Trophoblast cell (in vitro differentiated cells and primary cell): ENCODE results near the gene DLG2.

Source experiments
- DNase-seq, 2 donors: peaks; one replicate each; pipeline ENCODE4 v3.0.0-alpha.2; 2016
- H2AFZ ChIP-seq: 2 replicates; pipeline ENCODE4 v1.6.1; 2013; ENCODE audit warnings: low read length, moderate library complexity, mild to moderate bottlenecking; ENCODE audit not compliant: insufficient read depth, poor library complexity
- H2AK5ac ChIP-seq: 2 replicates; pipeline ENCODE4 v1.6.1; 2013; ENCODE audit warnings: mild to moderate bottlenecking, low read length
- H2BK120ac ChIP-seq: 2 replicates; pipeline ENCODE4 v1.6.1; 2013; ENCODE audit warnings: low read length, mild to moderate bottlenecking, moderate library complexity; ENCODE audit not compliant: insufficient read depth, poor library complexity
- H2BK12ac ChIP-seq: 2 replicates; pipeline ENCODE4 v1.6.1; 2013; ENCODE audit warnings: mild to moderate bottlenecking, low read length, moderate library complexity
- H2BK5ac ChIP-seq: 2 replicates; pipeline ENCODE4 v1.6.1; 2013; ENCODE audit warnings: low read length, low read depth, moderate library complexity, mild to moderate bottlenecking; ENCODE audit not compliant: poor library complexity
- H3K14ac ChIP-seq: 2 replicates; pipeline ENCODE4 v1.6.1; 2013; ENCODE audit warnings: mild to moderate bottlenecking, low read length
- H3K18ac ChIP-seq: 2 replicates; pipeline ENCODE4 v1.6.1; 2013; ENCODE audit warnings: mild to moderate bottlenecking, low read length
- H3K23ac ChIP-seq: 2 replicates; pipeline ENCODE4 v1.6.1; 2013; ENCODE audit warnings: low read length
- H3K27ac ChIP-seq: 2 replicates; pipeline ENCODE4 v1.5.1; 2013; ENCODE audit warnings: low read depth, mild to moderate bottlenecking, inconsistent platforms, low read length, moderate library complexity
- H3K27me3 ChIP-seq: 2 replicates; pipeline ENCODE4 v1.6.1; 2013; ENCODE audit warnings: inconsistent platforms, mild to moderate bottlenecking, low read length, moderate library complexity; ENCODE audit not compliant: insufficient read depth
- H3K36me3 ChIP-seq, 2 experiments: 1 replicate in 1 of 2; 2 replicates in 1 of 2; pipeline ENCODE4 v1.6.1; 2013; ENCODE audit warnings: low read length in 2 of 2, mild to moderate bottlenecking in 2 of 2, moderate library complexity in 1 of 2; ENCODE audit not compliant: insufficient read depth in 2 of 2, control insufficient read depth in 1 of 2
- H3K4ac ChIP-seq: 2 replicates; pipeline ENCODE4 v1.6.1; 2013; ENCODE audit warnings: low read depth, mild to moderate bottlenecking, low read length, moderate library complexity
- H3K4me1 ChIP-seq, 2 experiments: 1 replicate in 1 of 2; 2 replicates in 1 of 2; pipeline ENCODE4 v1.6.1; 2013; ENCODE audit warnings: low read length in 2 of 2, mild to moderate bottlenecking in 2 of 2, moderate library complexity in 1 of 2; ENCODE audit not compliant: insufficient read depth in 2 of 2, control insufficient read depth in 1 of 2
- H3K4me2 ChIP-seq: 2 replicates; pipeline ENCODE4 v1.6.1; 2013; ENCODE audit warnings: inconsistent platforms, mild to moderate bottlenecking, low read length, moderate library complexity
- H3K4me3 ChIP-seq: 2 replicates; pipeline ENCODE4 v1.5.1; 2013; ENCODE audit warnings: mild to moderate bottlenecking, low read depth, low read length, inconsistent platforms
- H3K79me1 ChIP-seq: one replicate; pipeline ENCODE4 v1.6.1; 2013; ENCODE audit warnings: low read length
- H3K79me2 ChIP-seq: 2 replicates; pipeline ENCODE4 v1.6.1; 2013; ENCODE audit warnings: low read length, mild to moderate bottlenecking; ENCODE audit not compliant: control insufficient read depth, insufficient read depth, poor library complexity
- H3K9ac ChIP-seq: 2 replicates; pipeline ENCODE4 v1.6.1; 2013; ENCODE audit warnings: mild to moderate bottlenecking, low read length
- H3K9me3 ChIP-seq: 2 replicates; pipeline ENCODE4 v1.6.1; 2013; ENCODE audit warnings: low read depth, mild to moderate bottlenecking, control low read depth, inconsistent platforms, low read length; ENCODE audit not compliant: insufficient read depth
- H4K12ac ChIP-seq: 2 replicates; pipeline ENCODE4 v1.6.1; 2013; ENCODE audit warnings: low read depth, mild to moderate bottlenecking, low read length, moderate library complexity
- H4K8ac ChIP-seq: 2 replicates; pipeline ENCODE4 v1.6.1; 2013; ENCODE audit warnings: low read depth, mild to moderate bottlenecking, low read length, moderate library complexity
- H4K91ac ChIP-seq: one replicate; pipeline ENCODE4 v1.6.1; 2013; ENCODE audit warnings: low read depth, mild to moderate bottlenecking, low read length, moderate library complexity
- WGBS: extraction: QIAGEN DNeasy Blood & Tissue Kit; methylation state at CpG from one replicate; pipeline ENCODE4 v1.1.7; 2013; ENCODE audit warnings: missing lambda C conversion rate; ENCODE audit not compliant: insufficient read length, insufficient coverage; ENCODE audit errors: extremely low coverage; 5-methylcytosine and 5-hydroxymethylcytosine counted together

DLG2 gene

DNA sequence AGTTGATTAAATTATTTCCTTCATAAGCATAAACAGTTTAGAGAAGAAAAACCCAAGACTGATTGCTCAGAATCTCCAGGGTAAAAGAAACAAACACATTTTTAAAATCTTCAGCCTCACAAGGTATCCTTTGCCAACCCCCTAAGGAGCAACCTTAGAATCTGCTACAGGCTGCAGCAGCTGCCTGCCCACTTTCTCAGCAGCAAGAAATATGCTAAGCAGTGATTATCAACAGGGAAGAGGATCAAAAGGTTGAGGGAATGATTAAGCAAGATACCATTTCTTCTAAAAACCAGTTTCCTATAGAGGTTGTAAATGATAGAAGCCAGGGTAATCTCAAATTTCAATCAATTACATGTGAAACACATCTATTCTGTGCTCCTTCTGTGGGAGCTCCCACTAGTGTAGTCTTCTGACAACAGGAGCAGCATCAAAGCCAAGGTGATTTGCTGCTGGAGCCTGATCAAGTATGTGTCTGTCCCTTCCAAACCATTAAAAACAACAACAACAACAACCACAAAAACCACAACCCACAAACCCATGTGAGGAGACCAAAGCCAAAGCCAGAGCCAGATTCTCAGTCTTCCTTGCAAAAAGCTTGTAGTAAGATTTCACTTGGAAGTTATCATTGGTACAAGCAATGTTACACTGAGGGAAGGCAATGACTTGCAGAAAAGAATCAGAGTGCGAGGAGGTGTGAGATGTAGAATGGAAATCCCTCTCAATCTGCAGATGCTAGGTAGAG is 761.2 kb downstream of the DLG2 start:
- WGBS, result no CpG with 5 or more reads among the region's 1 CpG
- Histone ChIP-seq H3K18ac (no peak overlapping the region), H3K23ac (no peak overlapping the region)

GRCh38 chr11:84865257-84865656 is 761.9 kb downstream of the DLG2 start:
- H2BK5ac ChIP-seq, result no peak overlapping the region
- H3K9me3 ChIP-seq, result no peaks in the 10 kb centered on the region
- no peak overlapping the region for H3K14ac ChIP-seq
- no peak overlapping the region for H2AFZ ChIP-seq
- DNase-seq, result no peak
- no peak overlapping the region for H4K91ac ChIP-seq
- no peak overlapping the region for H4K12ac ChIP-seq
- H3K79me2 ChIP-seq, result no peaks in the 10 kb centered on the region
- H2AK5ac ChIP-seq, result no peak overlapping the region
- no peaks in the 10 kb centered on the region for H3K4me1 ChIP-seq
- no peak overlapping the region for H3K9ac ChIP-seq
- H3K23ac ChIP-seq, result no peak overlapping the region
- H3K18ac ChIP-seq, result no peak overlapping the region
- H3K27me3 ChIP-seq, result no peaks in the 10 kb centered on the region
- H3K79me1 ChIP-seq, result no peaks in the 10 kb centered on the region
- no peaks in the 10 kb centered on the region for H3K36me3 ChIP-seq
- H2BK120ac ChIP-seq, result no peak overlapping the region
- H3K27ac ChIP-seq, result no peak overlapping the region
- H3K4me2 ChIP-seq, result no peak overlapping the region
- no peak overlapping the region for H3K4me3 ChIP-seq
- no peak overlapping the region for H3K4ac ChIP-seq
- no peak overlapping the region for H4K8ac ChIP-seq
- H2BK12ac ChIP-seq, result no peak overlapping the region

More for the DNA sequence above, 761.2 kb downstream of the DLG2 start:
- H3K36me3 ChIP-seq, result no peaks in the 10 kb centered on the region
- H3K27me3 ChIP-seq, result no peaks in the 10 kb centered on the region
- no peak overlapping the region for H3K14ac ChIP-seq
- H3K9ac ChIP-seq, result no peak overlapping the region
- no peak overlapping the region for H4K91ac ChIP-seq
- H2BK5ac ChIP-seq, result no peak overlapping the region
- H3K4ac ChIP-seq, result no peak overlapping the region
- no peak overlapping the region for H3K4me2 ChIP-seq
- H4K12ac ChIP-seq, result no peak overlapping the region
- no peak for DNase-seq
- no peak overlapping the region for H2BK120ac ChIP-seq
- no peaks in the 10 kb centered on the region for H3K9me3 ChIP-seq
- H2AFZ ChIP-seq, result no peak overlapping the region
- no peak overlapping the region for H3K4me3 ChIP-seq
- H3K27ac ChIP-seq, result no peak overlapping the region
- no peak overlapping the region for H2BK12ac ChIP-seq
- no peaks in the 10 kb centered on the region for H3K79me1 ChIP-seq
- no peak overlapping the region for H2AK5ac ChIP-seq
- no peaks in the 10 kb centered on the region for H3K79me2 ChIP-seq
- no peaks in the 10 kb centered on the region for H3K4me1 ChIP-seq
- H4K8ac ChIP-seq, result no peak overlapping the region

- Histone ChIP-seq H3K18ac (no peak overlapping the region), H2BK12ac (no peak overlapping the region), H3K27ac (no peak overlapping the region), H2AFZ (no peak overlapping the region), H3K9me3 (no peaks in the 10 kb centered on the region), H3K4ac (no peak overlapping the region), H3K23ac (no peak overlapping the region), H3K4me3 (no peak overlapping the region), H4K91ac (no peak overlapping the region), H4K8ac (no peak overlapping the region), H3K9ac (no peak overlapping the region), H3K4me2 (no peak overlapping the region), H2AK5ac (no peak overlapping the region), H3K79me2 (no peaks in the 10 kb centered on the region), H2BK120ac (no peak overlapping the region), H3K14ac (no peak overlapping the region), H2BK5ac (no peak overlapping the region), H3K36me3 (no peaks in the 10 kb centered on the region), H3K27me3 (no peaks in the 10 kb centered on the region), H3K79me1 (no peaks in the 10 kb centered on the region), H3K4me1 (no peaks in the 10 kb centered on the region), H4K12ac (no peak overlapping the region)
- no peak for DNase-seq
Measured at GRCh38 chr11:84857746-84858145, 769.4 kb downstream of the DLG2 start.

GRCh38 chr11:84855508-84856245 is 771.5 kb downstream of the DLG2 start:
- Histone ChIP-seq H3K14ac (no peak overlapping the region), H3K27me3 (no peaks in the 10 kb centered on the region), H2AK5ac (no peak overlapping the region), H3K4me1 (no peaks in the 10 kb centered on the region), H3K4me3 (no peak overlapping the region), H3K36me3 (no peaks in the 10 kb centered on the region), H2AFZ (no peak overlapping the region), H3K79me1 (no peaks in the 10 kb centered on the region), H3K27ac (no peak overlapping the region), H3K79me2 (no peaks in the 10 kb centered on the region), H4K8ac (no peak overlapping the region), H4K12ac (no peak overlapping the region), H2BK12ac (no peak overlapping the region), H2BK5ac (no peak overlapping the region), H3K9me3 (no peaks in the 10 kb centered on the region), H3K4ac (no peak overlapping the region), H3K23ac (no peak overlapping the region), H4K91ac (no peak overlapping the region), H3K4me2 (no peak overlapping the region), H2BK120ac (no peak overlapping the region), H3K18ac (no peak overlapping the region), H3K9ac (no peak overlapping the region)
- WGBS, result no CpG with 5 or more reads among the region's 3 CpGs
- DNase-seq, result peak in 1 of 2 donors; percentile 23
